Glomerular endothelial cell (primary cell): ENCODE data around the gene TNFSF9. TPM values are rescaled to one million over a fixed set of nuclear protein-coding genes. Genes with fewer than 3 reads are reported as not detected.
"Not testable (repeated sequence)": the region's sequence is repeated elsewhere in the genome, so short reads cannot be mapped to it uniquely, and the experiment has no call there.

Experiments used
- DNase-seq: peaks from one replicate; pipeline ENCODE4 v3.0.0-alpha.2; 2011; ENCODE audit warnings: low read depth, low spot score; ENCODE audit errors: extremely low read depth
- total RNA-seq: library from RNA; depleted of rRNA; stranded (reverse); fragments of >200 nt; gene quantifications from 2 replicates; pipeline ENCODE4 v1.2.3, GENCODE V29; 2015

TNFSF9 gene
- total RNA-seq, 1 donor from 2014 or later, result 8.2 TPM

DNA sequence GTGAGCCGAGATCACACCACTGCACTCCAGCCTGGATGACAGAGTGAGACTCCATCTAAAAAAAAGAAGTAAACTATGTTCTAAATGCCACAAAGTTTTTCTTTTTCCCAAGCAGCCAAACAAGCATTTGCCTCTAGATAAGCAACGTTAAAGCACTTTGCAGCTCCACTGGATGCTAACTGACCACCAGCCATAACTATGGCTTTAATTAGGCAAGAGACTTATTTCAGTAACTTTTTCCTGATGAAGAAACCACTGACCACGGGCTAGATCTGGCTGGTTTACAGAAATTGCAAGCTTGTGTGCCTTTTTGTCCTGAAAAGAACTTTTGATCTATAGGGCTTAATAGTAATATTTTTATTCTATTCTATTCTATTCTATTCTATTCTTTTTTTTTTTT is 38.0 kb downstream of the TNFSF9 start:
- DNase-seq, result no peak

DNA sequence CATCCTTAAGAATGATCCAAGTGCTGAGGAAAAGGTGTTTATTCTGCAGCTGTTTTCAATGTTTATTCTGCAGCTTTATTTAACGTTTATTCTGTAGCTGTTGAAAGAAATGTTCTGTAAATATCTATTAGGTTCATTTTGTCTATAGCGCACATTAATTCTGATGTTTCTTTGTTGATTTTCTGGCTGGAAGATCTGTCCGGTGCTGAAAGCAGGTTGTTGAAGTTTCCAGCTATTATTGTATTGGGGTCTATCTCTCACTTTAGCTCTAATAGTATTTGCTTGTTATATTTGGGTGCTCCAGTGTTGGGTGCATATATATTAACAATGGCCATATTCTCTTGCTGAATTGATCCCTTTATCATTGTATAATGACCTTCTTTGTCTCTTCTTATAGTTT is 39.9 kb downstream of the TNFSF9 start:
- DNase-seq, result no peak

DNA sequence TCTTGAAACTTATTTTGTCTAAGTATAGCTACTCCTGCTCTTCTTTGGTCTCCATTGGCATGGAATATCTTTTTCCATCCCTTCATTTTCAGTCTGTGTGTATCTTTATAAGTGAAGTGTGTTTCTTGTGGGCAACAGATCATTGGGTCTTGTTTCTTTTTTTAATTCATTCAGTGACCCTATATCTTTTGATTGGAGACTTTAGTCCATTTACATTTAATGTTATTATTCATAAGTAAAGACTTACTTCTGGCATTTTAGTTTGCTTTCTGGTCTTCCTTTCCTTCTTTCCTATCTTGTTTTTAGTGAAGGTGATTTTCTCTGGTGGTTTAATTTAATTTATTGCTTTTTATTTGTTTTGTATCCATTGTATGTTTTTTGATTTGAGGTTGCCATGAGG is 40.3 kb downstream of the TNFSF9 start:
- DNase-seq, result no peak

DNA sequence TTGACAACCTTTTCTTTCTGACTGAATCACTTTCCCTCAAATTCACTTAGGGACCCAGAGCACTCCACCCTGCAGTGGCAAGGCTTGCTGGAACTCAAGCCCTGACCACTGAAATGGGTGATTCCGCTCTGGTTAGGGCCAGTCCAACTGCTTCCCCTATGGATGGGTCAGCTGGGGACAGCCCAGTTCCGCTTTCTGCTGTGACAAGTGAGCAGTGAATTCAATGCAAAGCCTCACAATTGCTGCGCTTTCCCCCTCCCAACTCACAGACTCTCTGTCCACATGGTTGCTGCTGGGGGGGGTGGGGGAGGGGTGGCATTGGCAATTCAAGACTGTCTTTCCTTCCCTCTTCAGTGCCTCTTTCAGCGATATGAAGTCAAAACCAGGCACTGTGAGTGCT is 41.4 kb downstream of the TNFSF9 start:
- DNase-seq, result no peak

DNA sequence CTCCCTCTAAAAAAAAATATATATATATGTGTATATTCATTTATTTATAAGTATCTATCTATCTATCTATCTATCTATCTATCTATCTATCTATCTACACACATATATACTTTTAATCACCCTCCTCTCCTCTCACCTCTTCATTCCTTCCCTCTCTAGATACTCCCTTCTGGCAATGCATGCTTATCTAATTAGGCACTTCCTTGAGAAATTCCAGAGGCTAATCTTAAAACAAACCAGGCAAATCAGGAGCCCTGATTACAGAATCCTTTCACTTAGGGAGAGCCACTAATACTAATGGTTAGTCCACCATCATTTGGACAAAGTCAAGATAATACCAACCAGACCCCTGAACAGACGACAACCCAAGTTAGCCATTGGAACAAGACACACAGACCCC is 42.5 kb downstream of the TNFSF9 start:
- no peak for DNase-seq

DNA sequence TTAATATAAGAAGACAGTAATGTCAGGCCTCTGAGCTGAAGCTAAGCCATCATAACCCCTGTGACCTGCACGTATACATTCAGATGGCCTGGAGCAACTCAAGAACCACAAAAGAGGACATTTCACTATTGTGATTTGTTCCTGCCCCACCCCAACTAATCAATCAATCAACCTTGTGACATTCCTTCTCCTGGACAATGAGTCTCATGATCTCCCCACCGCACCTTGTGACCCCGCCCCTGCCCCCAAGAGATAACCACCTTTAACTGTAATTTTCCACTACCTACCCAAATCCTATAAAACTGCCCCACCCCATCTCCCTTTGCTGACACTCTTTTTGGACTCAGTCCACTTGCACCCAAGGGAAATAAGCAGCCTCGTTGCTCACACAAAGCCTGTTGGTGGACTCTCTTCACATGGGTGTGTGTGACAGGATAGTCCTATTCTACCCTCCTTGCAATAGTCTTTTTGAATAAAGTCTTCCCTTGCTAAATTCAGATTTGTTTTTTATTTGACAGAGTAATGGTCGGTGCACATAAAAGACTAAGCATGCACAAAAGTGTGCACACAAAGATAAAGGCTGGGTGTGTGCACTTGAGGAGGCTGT is 46.1 kb downstream of the TNFSF9 start:
- DNase-seq, result no peak

DNA sequence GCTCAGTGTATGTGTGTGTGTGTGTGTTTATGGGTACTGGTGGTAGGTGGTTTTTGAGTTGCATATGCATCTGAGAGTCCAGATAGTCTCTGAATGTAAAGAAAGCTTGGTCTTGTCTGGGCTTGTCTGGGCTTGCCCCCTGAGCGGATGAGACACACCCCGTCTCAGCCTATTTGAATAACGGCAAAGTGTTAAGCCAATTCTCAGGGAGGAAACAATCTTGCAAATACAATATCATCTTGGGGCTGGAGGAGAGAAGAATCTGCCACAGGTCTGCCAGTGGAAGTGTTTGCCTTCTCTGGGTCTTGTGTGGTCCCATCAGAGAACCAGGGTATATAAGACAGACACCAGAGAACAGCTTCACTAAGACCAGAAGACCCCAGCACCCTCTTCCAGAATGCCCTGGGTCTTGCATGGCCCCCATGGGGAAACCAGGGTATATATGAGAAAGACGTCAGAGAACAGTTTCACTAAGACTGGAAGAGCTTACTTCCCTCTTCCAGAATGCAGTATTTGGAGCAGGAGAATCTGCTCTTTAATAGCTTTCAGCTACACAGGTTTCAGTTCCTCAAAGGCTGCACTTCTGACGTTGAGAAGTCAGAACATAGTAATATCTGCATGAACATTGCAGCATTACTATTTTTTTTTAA is 46.8 kb downstream of the TNFSF9 start:
- no peak for DNase-seq

DNA sequence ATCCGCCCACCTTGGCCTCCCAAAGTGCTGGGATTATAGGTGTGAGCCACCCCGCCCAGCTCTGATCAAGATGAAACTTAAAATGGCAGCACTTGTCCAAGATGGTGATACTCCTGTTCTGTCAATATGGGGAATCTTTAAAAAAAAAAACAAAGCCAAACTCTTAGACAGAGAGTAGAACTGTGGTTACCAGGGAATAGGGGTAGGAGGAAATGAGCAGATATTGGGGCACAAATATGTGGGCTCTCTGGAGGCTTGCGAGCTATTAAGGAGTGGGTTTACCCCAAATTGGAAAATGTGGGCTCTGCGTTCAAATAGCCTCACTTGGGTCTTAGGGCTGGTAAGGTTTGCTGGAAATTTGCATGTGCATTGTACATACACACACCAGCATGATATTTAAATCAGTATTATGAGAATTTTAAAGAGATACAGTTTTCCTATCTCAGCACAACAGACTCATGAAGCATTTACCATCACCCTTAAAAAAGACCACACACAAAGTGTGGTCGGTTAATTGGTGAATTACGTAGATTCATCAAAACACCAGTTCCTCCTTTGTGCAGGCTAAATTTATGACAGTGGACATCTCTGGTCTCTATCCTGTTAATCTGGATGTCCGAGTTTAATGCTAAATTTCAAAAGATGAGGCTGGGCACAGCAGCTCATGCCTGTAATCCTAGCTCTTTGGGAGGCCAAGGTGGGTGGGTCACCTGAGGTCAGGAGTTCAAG is 48.8 kb downstream of the TNFSF9 start:
- no peak for DNase-seq

DNA sequence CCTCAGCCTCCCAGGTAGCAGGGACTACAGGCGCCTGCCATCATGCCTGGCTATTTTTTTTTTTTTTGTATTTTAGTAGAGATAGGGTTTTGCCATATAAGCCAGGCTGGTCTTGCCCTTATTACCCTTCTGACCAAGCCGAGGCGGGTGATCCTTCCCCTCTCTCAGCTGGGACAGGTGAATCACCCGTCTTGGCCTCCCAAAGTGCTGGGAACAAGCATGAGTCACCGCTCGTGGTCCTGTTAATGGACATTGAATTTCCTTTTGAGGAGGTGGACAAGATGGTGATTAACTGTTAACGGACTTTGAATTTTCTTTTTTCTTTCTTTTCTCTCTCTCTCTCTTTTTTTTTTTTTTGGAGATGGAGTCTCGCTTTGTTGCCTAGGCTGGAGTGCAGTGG is 49.5 kb downstream of the TNFSF9 start:
- no peak for DNase-seq

DNA sequence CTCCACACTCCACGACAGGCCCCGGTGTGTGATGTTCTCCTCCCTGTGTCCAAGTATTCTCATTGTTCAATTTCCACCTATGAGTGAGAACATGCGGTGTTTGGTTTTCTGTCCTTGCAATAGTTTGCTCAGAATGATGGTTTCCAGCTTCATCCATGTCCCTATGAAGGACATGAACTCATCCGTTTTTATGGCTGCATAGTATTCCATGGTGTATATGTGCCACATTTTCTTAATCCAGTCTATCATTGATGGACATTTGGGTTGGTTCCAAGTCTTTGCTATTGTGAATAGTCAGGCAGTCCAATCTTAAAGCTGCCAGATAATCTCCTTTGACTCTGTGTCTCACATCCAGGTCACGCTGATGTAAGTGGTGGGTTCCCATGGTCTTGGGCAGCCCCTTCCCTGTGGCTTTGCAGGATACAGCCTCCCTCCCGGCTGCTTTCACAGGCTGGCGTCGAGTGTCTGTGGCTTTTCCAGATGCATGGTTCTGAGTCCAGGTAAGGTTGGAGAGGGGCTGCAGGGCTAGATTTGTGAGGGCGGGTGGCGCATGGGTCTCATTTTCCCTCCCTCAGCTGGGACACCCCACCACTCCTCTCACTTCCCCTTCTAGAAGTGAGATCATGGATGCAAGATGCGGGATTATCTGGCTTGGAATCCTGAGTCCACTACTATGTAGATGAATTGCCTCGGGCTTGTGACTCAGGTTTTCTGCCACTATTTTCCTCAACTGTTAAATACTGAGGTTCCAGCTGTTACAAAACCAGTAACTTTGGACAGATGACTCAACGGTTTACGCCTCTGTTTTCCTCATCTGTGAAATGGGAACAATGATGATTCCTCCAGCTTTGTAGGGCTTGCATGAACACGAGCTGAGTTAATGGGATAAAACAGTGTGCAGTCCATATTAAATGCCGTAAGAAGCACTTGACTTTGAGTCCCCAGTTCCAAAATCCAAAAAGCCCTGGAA is 52.0 kb downstream of the TNFSF9 start:
- not testable (repeated sequence) for DNase-seq

Other genes starting within 250 kb of the TNFSF9 start
- gene ACER1, start 197.4 kb upstream of the TNFSF9 start, total RNA-seq, result not detected in 2 replicates
- gene CLPP, start 169.5 kb upstream of the TNFSF9 start, total RNA-seq, result 119 and 129 TPM in 2 replicates
- gene ALKBH7, start 158.2 kb upstream of the TNFSF9 start, total RNA-seq, result 50.4 and 51.5 TPM in 2 replicates
- 1.3 TPM in 2 replicates for gene PSPN, start 155.1 kb upstream of the TNFSF9 start, total RNA-seq
- gene GTF2F1, start 137.9 kb upstream of the TNFSF9 start, total RNA-seq, result 57.8 and 71.9 TPM in 2 replicates
- gene KHSRP, start 106.2 kb upstream of the TNFSF9 start, total RNA-seq, result 233 and 255 TPM in 2 replicates
- gene SLC25A41, start 97.3 kb upstream of the TNFSF9 start, total RNA-seq, result 0.70 TPM in 1 of 2 replicates, not detected in the other
- gene SLC25A23, start 71.2 kb upstream of the TNFSF9 start, total RNA-seq, result 47.1 and 60.7 TPM in 2 replicates
- gene CRB3, start 66.8 kb upstream of the TNFSF9 start, total RNA-seq, result 0.34 TPM in 1 of 2 replicates, not detected in the other
- 0.10 TPM in 1 of 2 replicates, not detected in the other for gene DENND1C, start 49.2 kb upstream of the TNFSF9 start, total RNA-seq
- 3.7 TPM in 1 of 2 replicates, not detected in the other for gene TUBB4A, start 28.7 kb upstream of the TNFSF9 start, total RNA-seq
- 7.8 and 8.9 TPM in 2 replicates for gene CD70, start 60.1 kb downstream of the TNFSF9 start, total RNA-seq
- gene TNFSF14, start 139.1 kb downstream of the TNFSF9 start, total RNA-seq, result not detected in 2 replicates
- 1.5 and 6.1 TPM in 2 replicates for gene C3, start 189.6 kb downstream of the TNFSF9 start, total RNA-seq
- gene GPR108, start 206.6 kb downstream of the TNFSF9 start, total RNA-seq, result 48.7 and 75.2 TPM in 2 replicates
- gene TRIP10, start 208.7 kb downstream of the TNFSF9 start, total RNA-seq, result 58.0 and 83.8 TPM in 2 replicates
- gene SH2D3A, start 236.4 kb downstream of the TNFSF9 start, total RNA-seq, result 0.53 and 0.58 TPM in 2 replicates
- not detected in 2 replicates for gene VAV1, start 241.7 kb downstream of the TNFSF9 start, total RNA-seq